HG02852 (cell line): ENCODE data around the gene CAMK2D.
A peak's percentile ranks its signal among the peaks of the same experiment; 100 is the strongest.
"Not testable (repeated sequence)": the region's sequence is repeated elsewhere in the genome, so short reads cannot be mapped to it uniquely, and the experiment has no call there.

Experiments used
- ATAC-seq: cut with Tn5 transposase; IDR thresholded peaks from one replicate; pipeline ENCODE4 v1.9.1; 2021; ENCODE audit warnings: mild to moderate bottlenecking, moderate library complexity; ENCODE audit not compliant: unreplicated experiment

The CAMK2D gene

GRCh38 chr4:113763923-113764322, 2.4 kb upstream of the CAMK2D start:
- ATAC-seq = not testable (repeated sequence)

GRCh38 chr4:113763029-113763285, 1.4 kb upstream of the CAMK2D start:
- ATAC-seq = no peak

GRCh38 chr4:113762186-113763028, 869 bp upstream of the CAMK2D start:
- ATAC-seq = peak; percentile 61

- peak; percentile 24 for ATAC-seq
Measured at GRCh38 chr4:113760795-113761619, 531 bp downstream of the CAMK2D start.

- no peak for ATAC-seq
Measured at GRCh38 chr4:113760094-113760794, 1.3 kb downstream of the CAMK2D start.

- ATAC-seq = no peak
Measured at GRCh38 chr4:113759696-113760093, 1.8 kb downstream of the CAMK2D start.

GRCh38 chr4:113758372-113758771, 3.2 kb downstream of the CAMK2D start:
- ATAC-seq = no peak

- ATAC-seq = no peak
Measured at GRCh38 chr4:113757486-113757885, 4.1 kb downstream of the CAMK2D start.

- ATAC-seq = peak; percentile 87
Measured at GRCh38 chr4:113756005-113756410, 5.5 kb downstream of the CAMK2D start.

- ATAC-seq = no peak
Measured at GRCh38 chr4:113750734-113751133, 10.8 kb downstream of the CAMK2D start.

- no peak for ATAC-seq
Measured at GRCh38 chr4:113750296-113750695, 11.2 kb downstream of the CAMK2D start.

GRCh38 chr4:113749178-113749577, 12.4 kb downstream of the CAMK2D start:
- ATAC-seq = no peak

GRCh38 chr4:113747949-113748348, 13.6 kb downstream of the CAMK2D start:
- ATAC-seq = no peak

- ATAC-seq = no peak
Measured at GRCh38 chr4:113745711-113746110, 15.8 kb downstream of the CAMK2D start.

GRCh38 chr4:113744667-113745240, 16.8 kb downstream of the CAMK2D start:
- no peak for ATAC-seq

GRCh38 chr4:113743690-113744089, 17.8 kb downstream of the CAMK2D start:
- no peak for ATAC-seq

GRCh38 chr4:113742643-113743042, 18.9 kb downstream of the CAMK2D start:
- no peak for ATAC-seq

GRCh38 chr4:113741956-113742355, 19.6 kb downstream of the CAMK2D start:
- ATAC-seq = no peak

- ATAC-seq = no peak
Measured at GRCh38 chr4:113740857-113741379, 20.6 kb downstream of the CAMK2D start.

- no peak for ATAC-seq
Measured at GRCh38 chr4:113739197-113739596, 22.3 kb downstream of the CAMK2D start.

GRCh38 chr4:113738251-113738650, 23.3 kb downstream of the CAMK2D start:
- no peak for ATAC-seq
